ENCODE results near the gene ZNF100. TPM values are rescaled to one million over a fixed set of nuclear protein-coding genes. Genes with fewer than 3 reads are reported as not detected.

Gene ZNF100
- total and polyA plus RNA-seq, 2 of the 4 experiments (the other 2 are of a cell fraction) = 2.2 to 5.9 TPM

DNA sequence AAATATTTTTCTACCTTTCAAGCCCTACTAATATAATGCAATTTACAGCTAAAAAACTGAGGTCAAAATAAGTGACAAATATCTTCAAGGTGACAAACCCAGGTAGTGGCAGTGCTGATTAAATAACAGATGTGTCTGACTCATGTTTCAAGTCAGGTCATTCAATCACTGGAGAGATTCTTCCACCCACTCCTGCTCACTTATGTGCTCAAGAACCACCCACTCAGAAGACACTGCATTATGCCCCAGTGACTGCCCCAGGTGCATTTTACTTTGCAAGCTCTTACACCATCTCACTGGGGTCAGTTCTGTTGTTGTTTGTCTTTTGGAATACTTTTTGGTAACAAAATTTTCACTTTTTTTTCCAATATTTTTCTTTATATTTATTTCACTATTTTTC lies 2.2 kb downstream of the ZNF100 start:
- no TSS peak for BruUV-seq (replicated peaks)
- Histone ChIP-seq H4K91ac (ENCODE audit: insufficient read depth, low read depth, low read length) (no peak overlapping the region), H3K27ac (ENCODE audit: insufficient read depth, low read length) (no peak overlapping the region), H3K4ac (ENCODE audit: low read depth, low read length) (no peak overlapping the region), H3K9me3 (ENCODE audit: control insufficient read depth, insufficient read depth, low read length) (no peaks in the 10 kb centered on the region), H3K14ac (replicated peaks; ENCODE audit: low read depth, low read length) (no peak overlapping the region), H3K36me3 (ENCODE audit: control insufficient read depth, insufficient read depth, low read length) (peaks cover 23% of the 10 kb centered on the region), H2BK120ac (ENCODE audit: low read depth, low read length) (no peak overlapping the region), H3K79me1 (ENCODE audit: low read depth in 1 of 2, low read length in 2 of 2) (peaks cover 1 to 4% of the 10 kb centered on the region in 2 experiments; a peak in 1 of 4 replicates), H2AK5ac (ENCODE audit: low read depth, low read length) (no peak overlapping the region), H4K8ac (ENCODE audit: low read depth in 2 of 2, low read length in 2 of 2) (no peak overlapping the region), H2AK9ac (replicated peaks; ENCODE audit: low read depth, low read length, poor library complexity) (no peak overlapping the region), H2BK5ac (ENCODE audit: low read depth, low read length, poor library complexity, severe bottlenecking) (no peak overlapping the region), H3K9ac (ENCODE audit: low read depth, low read length) (no peak overlapping the region), H2AFZ (replicated peaks; ENCODE audit: low read length, poor library complexity) (no peak overlapping the region), H3K23ac (ENCODE audit: low read depth, low read length) (no peak overlapping the region), H3K9me1 (ENCODE audit: insufficient read depth, low read length) (no peaks in the 10 kb centered on the region), H2BK15ac (ENCODE audit: low read depth, low read length) (no peak overlapping the region), H3K18ac (ENCODE audit: low read depth, low read length) (no peak overlapping the region), H3K56ac (ENCODE audit: extremely low read depth, insufficient read depth, low read length) (no peak overlapping the region), H3K27me3 (ENCODE audit: control insufficient read depth, insufficient read depth, low read length) (no peaks in the 10 kb centered on the region), H2BK20ac (ENCODE audit: low read depth, low read length) (no peak overlapping the region), H3K4me2 (ENCODE audit: low read depth, low read length) (no peak overlapping the region), H4K5ac (ENCODE audit: low read depth, low read length) (no peak overlapping the region), H3K4me3 (ENCODE audit: insufficient read depth, low read depth, low read length) (no peak overlapping the region), H4K20me1 (ENCODE audit: insufficient read depth, low read length) (no peaks in the 10 kb centered on the region), H3K4me1 (ENCODE audit: control insufficient read depth, insufficient read depth, low read length) (no peaks in the 10 kb centered on the region)
- DNase-seq (no peak), ATAC-seq (ENCODE audit: low read depth) (no peak)
- CTCF ChIA-PET = no interaction called here
- intact Hi-C loops (cut with micrococcal nuclease) = loop anchor here (5.0 kb wide), 1 partner anchor 72 kb away; the partner anchor contains the start of gene ZNF43
- in situ Hi-C loops (cut with MboI; ENCODE audit: low sequenced_read_pairs) = no loop called here
- POLR2A ChIA-PET (ENCODE audit: unreplicated experiment) = no interaction called here
- dilution Hi-C loops (cut with HindIII; ENCODE audit: low sequenced_read_pairs, unreplicated experiment) = no loop called here
- TF ChIP-seq MAFK (IDR thresholded peaks at IDR 0.05; ENCODE audit: low read depth, low read length) (no peak), POLR2A (IDR thresholded peaks at IDR 0.05; ENCODE audit: low read depth, low read length) (no peak), SMC3 (IDR thresholded peaks at IDR 0.05; ENCODE audit: low read depth, low read length) (no peak), BHLHE40 (IDR thresholded peaks at IDR 0.05; ENCODE audit: low read depth, low read length) (no peak), CHD1 (IDR thresholded peaks at IDR 0.05; ENCODE audit: low read depth, low read length) (no peak), MAZ (IDR thresholded peaks at IDR 0.05; ENCODE audit: borderline replicate concordance, low read depth, low read length) (no peak), RFX5 (IDR thresholded peaks at IDR 0.05; ENCODE audit: low read depth, low read length) (no peak), FOS (IDR thresholded peaks at IDR 0.05; ENCODE audit: low read depth, low read length) (no peak), NFE2L2 (IDR thresholded peaks at IDR 0.05; ENCODE audit: low read depth, low read length) (no peak), RCOR1 (IDR thresholded peaks at IDR 0.05; ENCODE audit: insufficient replicate concordance, low read length) (no peak), CEBPB (IDR thresholded peaks at IDR 0.05; ENCODE audit: low read depth, low read length) (no peak), RAD21 (IDR thresholded peaks at IDR 0.05; ENCODE audit: low read length) (no peak), MXI1 (IDR thresholded peaks at IDR 0.05; ENCODE audit: borderline replicate concordance, low read depth, low read length) (no peak)
- TF ChIP-seq, protein P1, sequence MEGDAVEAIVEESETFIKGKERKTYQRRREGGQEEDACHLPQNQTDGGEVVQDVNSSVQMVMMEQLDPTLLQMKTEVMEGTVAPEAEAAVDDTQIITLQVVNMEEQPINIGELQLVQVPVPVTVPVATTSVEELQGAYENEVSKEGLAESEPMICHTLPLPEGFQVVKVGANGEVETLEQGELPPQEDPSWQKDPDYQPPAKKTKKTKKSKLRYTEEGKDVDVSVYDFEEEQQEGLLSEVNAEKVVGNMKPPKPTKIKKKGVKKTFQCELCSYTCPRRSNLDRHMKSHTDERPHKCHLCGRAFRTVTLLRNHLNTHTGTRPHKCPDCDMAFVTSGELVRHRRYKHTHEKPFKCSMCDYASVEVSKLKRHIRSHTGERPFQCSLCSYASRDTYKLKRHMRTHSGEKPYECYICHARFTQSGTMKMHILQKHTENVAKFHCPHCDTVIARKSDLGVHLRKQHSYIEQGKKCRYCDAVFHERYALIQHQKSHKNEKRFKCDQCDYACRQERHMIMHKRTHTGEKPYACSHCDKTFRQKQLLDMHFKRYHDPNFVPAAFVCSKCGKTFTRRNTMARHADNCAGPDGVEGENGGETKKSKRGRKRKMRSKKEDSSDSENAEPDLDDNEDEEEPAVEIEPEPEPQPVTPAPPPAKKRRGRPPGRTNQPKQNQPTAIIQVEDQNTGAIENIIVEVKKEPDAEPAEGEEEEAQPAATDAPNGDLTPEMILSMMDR (conservative IDR thresholded peaks at IDR 0.05; ENCODE audit: low read depth, low read length) = no peak
- TF ChIP-seq, protein P2, sequence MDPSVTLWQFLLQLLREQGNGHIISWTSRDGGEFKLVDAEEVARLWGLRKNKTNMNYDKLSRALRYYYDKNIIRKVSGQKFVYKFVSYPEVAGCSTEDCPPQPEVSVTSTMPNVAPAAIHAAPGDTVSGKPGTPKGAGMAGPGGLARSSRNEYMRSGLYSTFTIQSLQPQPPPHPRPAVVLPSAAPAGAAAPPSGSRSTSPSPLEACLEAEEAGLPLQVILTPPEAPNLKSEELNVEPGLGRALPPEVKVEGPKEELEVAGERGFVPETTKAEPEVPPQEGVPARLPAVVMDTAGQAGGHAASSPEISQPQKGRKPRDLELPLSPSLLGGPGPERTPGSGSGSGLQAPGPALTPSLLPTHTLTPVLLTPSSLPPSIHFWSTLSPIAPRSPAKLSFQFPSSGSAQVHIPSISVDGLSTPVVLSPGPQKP (IDR thresholded peaks at IDR 0.05; ENCODE audit: borderline replicate concordance, low read depth, low read length) = no peak
- TF ChIP-seq, protein P3, sequence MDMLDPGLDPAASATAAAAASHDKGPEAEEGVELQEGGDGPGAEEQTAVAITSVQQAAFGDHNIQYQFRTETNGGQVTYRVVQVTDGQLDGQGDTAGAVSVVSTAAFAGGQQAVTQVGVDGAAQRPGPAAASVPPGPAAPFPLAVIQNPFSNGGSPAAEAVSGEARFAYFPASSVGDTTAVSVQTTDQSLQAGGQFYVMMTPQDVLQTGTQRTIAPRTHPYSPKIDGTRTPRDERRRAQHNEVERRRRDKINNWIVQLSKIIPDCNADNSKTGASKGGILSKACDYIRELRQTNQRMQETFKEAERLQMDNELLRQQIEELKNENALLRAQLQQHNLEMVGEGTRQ (IDR thresholded peaks at IDR 0.05; ENCODE audit: low read depth, low read length) = no peak
